ENCODE results near the gene PFDN4.

- no peak for TF ChIP-seq CTCF (IDR thresholded peaks at IDR 0.05)
- no peak for TF ChIP-seq POLR2AphosphoS5 (IDR thresholded peaks at IDR 0.05)
Observed at GRCh38 chr20:54215157-54215789, 7.4 kb downstream of the PFDN4 start.

All from breast epithelium (tissue), 3 donors.